Endothelial cell of umbilical vein (primary cell): ENCODE data around the gene H1-8. TPM values are rescaled to one million over a fixed set of nuclear protein-coding genes. Genes with fewer than 3 reads are reported as not detected.

Source experiments
- BruUV-seq: library from RNA; stranded (reverse); fragments of 400-500 nt; replicated peaks from 2 replicates; lab custom pipeline; 2021; lab: Mats Ljungman, UMichigan
- CTCF ChIA-PET: fragments of 300-600, 350-600 bp; sonication (Branson Sonifier 250); formaldehyde crosslinking; loops from one replicate; lab custom pipeline; 2021; ENCODE audit warnings: antibody characterized with exemption, inconsistent platforms; lab: Charles Lee
- POLR2A ChIA-PET: fragments of 300-600, 350-600 bp; sonication (Branson Sonifier 250); formaldehyde crosslinking; loops from one replicate; lab custom pipeline; 2021; ENCODE audit warnings: antibody characterized with exemption, inconsistent platforms; lab: Charles Lee
- DNase-seq: peaks from one replicate; pipeline ENCODE4 v3.0.0-alpha.2; 2011; ENCODE audit warnings: low read depth, low spot score
- FAIRE-seq: peaks from 2 replicates; lab custom pipeline; 2011; peaks lifted over from hg19 to GRCh38; lab: Jason Lieb, UNC
- H2AFZ ChIP-seq: 2 replicates; pipeline ENCODE4 v1.6.0; 2012; ENCODE audit warnings: low read depth, low read length, control low read depth, inconsistent platforms
- H3K27ac ChIP-seq: 2 replicates; pipeline ENCODE4 v1.5.1; 2011; ENCODE audit warnings: low read depth, mild to moderate bottlenecking, control low read depth, low read length, moderate library complexity; ENCODE audit not compliant: insufficient read depth
- H3K27me3 ChIP-seq, 2 experiments: 2 replicates each; pipeline versions ENCODE4 v1.6.0 to v1.6.1; 2011; ENCODE audit warnings: low read length in 2 of 2, mixed read lengths in 1 of 2; ENCODE audit not compliant: control insufficient read depth in 2 of 2, insufficient read depth in 2 of 2
- H3K36me3 ChIP-seq, 2 experiments: 2 replicates in 1 of 2; 3 replicates in 1 of 2; pipeline ENCODE4 v1.5.1; 2011; ENCODE audit warnings: low read length in 2 of 2, mild to moderate bottlenecking in 1 of 2, moderate library complexity in 1 of 2; ENCODE audit not compliant: control insufficient read depth in 2 of 2, insufficient read depth in 2 of 2; ENCODE audit errors: extremely low read depth in 1 of 2
- H3K4me1 ChIP-seq: 3 replicates; pipeline ENCODE4 v1.5.1; 2011; ENCODE audit warnings: mild to moderate bottlenecking, low read length; ENCODE audit not compliant: control insufficient read depth, insufficient read depth; ENCODE audit errors: extremely low read depth
- H3K4me2 ChIP-seq: 2 replicates; pipeline ENCODE4 v1.6.1; 2011; ENCODE audit warnings: low read length, control low read depth, mixed read lengths; ENCODE audit not compliant: insufficient read depth
- H3K4me3 ChIP-seq, 3 experiments: fragments of 200-600 bp in 1 of 3; sonication (generic), shearing (Covaris generic) in 1 of 3; replicated peaks in 1 of 3; 2 replicates each; pipeline ENCODE4 v1.5.1; 2011 to 2016; ENCODE audit warnings: control low read depth in 3 of 3, low read length in 3 of 3, mild to moderate bottlenecking in 2 of 3, inconsistent platforms in 1 of 3, low read depth in 1 of 3, moderate library complexity in 1 of 3; ENCODE audit not compliant: insufficient read depth in 1 of 3
- H3K79me2 ChIP-seq: 2 replicates; pipeline ENCODE4 v1.6.0; 2012; ENCODE audit warnings: low read length, inconsistent platforms; ENCODE audit not compliant: control insufficient read depth, insufficient read depth
- H3K9ac ChIP-seq: replicated peaks from 2 replicates; pipeline ENCODE3; 2011; ENCODE audit warnings: low read length, control low read depth; ENCODE audit not compliant: insufficient read depth; ENCODE audit errors: extremely low read depth
- H3K9me1 ChIP-seq: replicated peaks from 3 replicates; pipeline ENCODE4 v1.6.0; 2011; ENCODE audit warnings: mild to moderate bottlenecking, low read length; ENCODE audit not compliant: control insufficient read depth, insufficient read depth; ENCODE audit errors: extremely low read depth
- H3K9me3 ChIP-seq: replicated peaks from 2 replicates; pipeline ENCODE4 v1.5.1; 2012; ENCODE audit warnings: low read length, inconsistent platforms; ENCODE audit not compliant: control insufficient read depth, insufficient read depth
- H4K20me1 ChIP-seq: replicated peaks from 2 replicates; pipeline ENCODE3; 2011; ENCODE audit warnings: mild to moderate bottlenecking, low read length; ENCODE audit not compliant: control insufficient read depth, insufficient read depth; ENCODE audit errors: extremely low read depth
- EZH2 ChIP-seq: IDR thresholded peaks from 2 replicates; pipeline ENCODE4 v1.6.1; 2012; ENCODE audit warnings: borderline replicate concordance, low read depth, mild to moderate bottlenecking, moderate library complexity, low read length, inconsistent platforms; ENCODE audit not compliant: severe bottlenecking
- FOS ChIP-seq: IDR thresholded peaks from 2 replicates; pipeline ENCODE4 v1.6.1; 2011; ENCODE audit warnings: mild to moderate bottlenecking, low read length, moderate library complexity, borderline replicate concordance; ENCODE audit not compliant: insufficient read depth
- GATA2 ChIP-seq: IDR thresholded peaks from 2 replicates; pipeline ENCODE4 v1.7.0; 2011; ENCODE audit warnings: low read depth, mild to moderate bottlenecking, moderate library complexity, mixed read lengths, low read length; ENCODE audit not compliant: insufficient read length, insufficient read depth
- JUN ChIP-seq: IDR thresholded peaks from 2 replicates; pipeline ENCODE4 v1.6.1; 2011; ENCODE audit warnings: borderline replicate concordance, low read depth; ENCODE audit not compliant: insufficient read length, insufficient read depth
- MYC ChIP-seq: IDR thresholded peaks from one replicate; pipeline ENCODE4 v1.6.1; 2011; ENCODE audit warnings: mild to moderate bottlenecking, low read depth, low read length
- POLR2A ChIP-seq: IDR thresholded peaks from 2 replicates; pipeline ENCODE4 v1.6.1; 2012; ENCODE audit warnings: low read depth, mild to moderate bottlenecking, control low read depth, low read length
- POLR2AphosphoS5 ChIP-seq: IDR thresholded peaks from 2 replicates; pipeline ENCODE4 v1.6.1; 2012; ENCODE audit warnings: low read depth, mild to moderate bottlenecking, control low read depth, low read length, moderate library complexity; ENCODE audit not compliant: insufficient read depth
- dilution Hi-C: fragments of 300-500 bp; cut with MboI; formaldehyde crosslinking; loops from one replicate; pipeline ENCODE4 v1.15.0; 2019; ENCODE audit warnings: low sequenced_read_pairs; ENCODE audit not compliant: extremely low pct_ligation_motif_present
- intact Hi-C: fragments of 100-400 bp; cut with micrococcal nuclease; formaldehyde crosslinking; loops from one replicate; pipeline ENCODE4 v1.10.0; 2022
- polyA plus RNA-seq, 4 experiments: library from polyadenylated mRNA; depleted of rRNA in 3 of 4; stranded (reverse) in 3 of 4; unstranded in 1 of 4; fragments of >200 nt; gene quantifications; 2 replicates each; pipeline versions ENCODE4 v1.2.1 to v1.2.3, GENCODE V29; 2011 to 2012; ENCODE audit warnings: missing spikeins in 1 of 4
- total RNA-seq: library from RNA; stranded (reverse); gene quantifications from 2 replicates; pipeline ENCODE4 v1.2.3, GENCODE V29; 2021
- TF ChIP-seq, protein P1 (sequence below): IDR thresholded peaks from 2 replicates; pipeline ENCODE4 v1.6.1; 2011; ENCODE audit not compliant: insufficient read depth, insufficient read length
- TF ChIP-seq, protein P2 (sequence below), 2 donors: IDR thresholded peaks; 1 replicate in 1 of 2; 2 replicates in 1 of 2; pipeline ENCODE4 v1.5.1; 2011; ENCODE audit warnings: low read length in 2 of 2, mild to moderate bottlenecking in 2 of 2, moderate library complexity in 2 of 2, control low read depth in 1 of 2, inconsistent platforms in 1 of 2, low read depth in 1 of 2; ENCODE audit not compliant: insufficient read depth in 1 of 2; ENCODE audit errors: extremely low read depth in 1 of 2

The H1-8 gene
- total and polyA plus RNA-seq, 2 donors (not counting 3 experiments of a cell fraction or from before 2014, with no cell fraction given): not detected

DNA sequence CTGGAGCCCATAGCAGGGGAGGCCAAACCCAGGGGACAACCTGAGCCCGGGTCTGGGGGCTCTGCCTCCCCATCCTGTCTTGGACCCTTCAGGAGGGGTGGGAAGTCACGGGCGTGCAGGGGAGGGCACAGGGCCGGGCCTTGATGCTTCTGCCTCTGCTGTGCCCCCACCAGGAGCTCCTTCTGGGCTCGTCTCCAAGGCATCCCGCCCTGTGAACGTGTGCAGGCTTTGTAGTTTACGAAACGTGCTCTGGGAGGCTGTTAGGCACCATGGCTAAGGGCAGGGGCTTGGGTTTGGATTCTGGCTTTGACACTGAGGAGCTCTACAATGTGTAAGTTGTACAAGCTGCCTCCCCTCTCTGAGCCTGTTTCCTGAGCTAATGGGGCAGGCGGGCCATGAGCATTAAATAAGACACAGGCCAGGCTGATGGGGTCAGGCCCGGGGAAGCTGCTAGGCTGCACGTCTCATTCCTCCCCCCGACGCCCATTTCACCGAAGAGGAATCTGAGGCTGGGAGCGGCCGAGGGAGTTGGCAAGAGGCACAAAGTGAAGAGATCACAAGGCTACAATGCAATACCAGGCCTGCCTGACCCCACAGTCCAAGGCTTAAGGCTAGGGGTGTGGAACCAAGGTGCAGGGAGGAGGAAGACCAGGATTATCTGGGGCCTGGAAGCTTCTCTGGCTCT is 43.9 kb downstream of the H1-8 start:
- no peaks in the 10 kb centered on the region for H3K9me3 ChIP-seq
- POLR2A ChIA-PET: no interaction called here
- H3K4me1 ChIP-seq: peaks cover 25% of the 10 kb centered on the region
- intact Hi-C loops (no loop called here), dilution Hi-C loops (no loop called here)
- H3K27ac ChIP-seq: no peak overlapping the region
- no peak overlapping the region for H3K4me3 ChIP-seq
- BruUV-seq: no TSS peak
- TF ChIP-seq EZH2: no peak
- peak; percentile 6 for TF ChIP-seq POLR2AphosphoS5
- H3K79me2 ChIP-seq: peaks cover 76% of the 10 kb centered on the region
- H3K9me1 ChIP-seq: no peaks in the 10 kb centered on the region
- H2AFZ ChIP-seq: no peak overlapping the region
- H4K20me1 ChIP-seq: no peaks in the 10 kb centered on the region
- no peaks in the 10 kb centered on the region for H3K27me3 ChIP-seq
- no peak for FAIRE-seq
- H3K4me2 ChIP-seq: no peak overlapping the region
- no peak for DNase-seq
- H3K9ac ChIP-seq: no peak overlapping the region
- H3K36me3 ChIP-seq: peaks cover 30 to 57% of the 10 kb centered on the region in 2 experiments
- CTCF ChIA-PET: interaction anchor here (1.2 kb wide), 1 partner anchor 97 kb away, joined by 4 read pairs; no protein-coding TSS in a partner anchor

- Histone ChIP-seq H3K9me3 (no peaks in the 10 kb centered on the region), H3K4me1 (peaks cover 32% of the 10 kb centered on the region), H3K9me1 (no peaks in the 10 kb centered on the region), H4K20me1 (no peaks in the 10 kb centered on the region), H3K9ac (no peak overlapping the region), H3K4me2 (no peak overlapping the region), H3K27me3 (no peaks in the 10 kb centered on the region), H3K27ac (no peak overlapping the region), H3K4me3 (no peak overlapping the region), H2AFZ (no peak overlapping the region), H3K36me3 (peaks cover 25 to 51% of the 10 kb centered on the region in 2 experiments), H3K79me2 (peaks cover 84% of the 10 kb centered on the region)
- DNase-seq: no peak
- intact Hi-C loops (no loop called here), dilution Hi-C loops (no loop called here)
- TF ChIP-seq, protein P1, sequence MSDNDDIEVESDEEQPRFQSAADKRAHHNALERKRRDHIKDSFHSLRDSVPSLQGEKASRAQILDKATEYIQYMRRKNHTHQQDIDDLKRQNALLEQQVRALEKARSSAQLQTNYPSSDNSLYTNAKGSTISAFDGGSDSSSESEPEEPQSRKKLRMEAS: no peak
- no peak for TF ChIP-seq EZH2
- TF ChIP-seq POLR2AphosphoS5: no peak
- TF ChIP-seq GATA2: no peak
- no peak for TF ChIP-seq POLR2A
- no peak for TF ChIP-seq JUN
- TF ChIP-seq MYC: no peak
- TF ChIP-seq, protein P2, sequence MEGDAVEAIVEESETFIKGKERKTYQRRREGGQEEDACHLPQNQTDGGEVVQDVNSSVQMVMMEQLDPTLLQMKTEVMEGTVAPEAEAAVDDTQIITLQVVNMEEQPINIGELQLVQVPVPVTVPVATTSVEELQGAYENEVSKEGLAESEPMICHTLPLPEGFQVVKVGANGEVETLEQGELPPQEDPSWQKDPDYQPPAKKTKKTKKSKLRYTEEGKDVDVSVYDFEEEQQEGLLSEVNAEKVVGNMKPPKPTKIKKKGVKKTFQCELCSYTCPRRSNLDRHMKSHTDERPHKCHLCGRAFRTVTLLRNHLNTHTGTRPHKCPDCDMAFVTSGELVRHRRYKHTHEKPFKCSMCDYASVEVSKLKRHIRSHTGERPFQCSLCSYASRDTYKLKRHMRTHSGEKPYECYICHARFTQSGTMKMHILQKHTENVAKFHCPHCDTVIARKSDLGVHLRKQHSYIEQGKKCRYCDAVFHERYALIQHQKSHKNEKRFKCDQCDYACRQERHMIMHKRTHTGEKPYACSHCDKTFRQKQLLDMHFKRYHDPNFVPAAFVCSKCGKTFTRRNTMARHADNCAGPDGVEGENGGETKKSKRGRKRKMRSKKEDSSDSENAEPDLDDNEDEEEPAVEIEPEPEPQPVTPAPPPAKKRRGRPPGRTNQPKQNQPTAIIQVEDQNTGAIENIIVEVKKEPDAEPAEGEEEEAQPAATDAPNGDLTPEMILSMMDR (IDR thresholded peaks at IDR 0.05; ENCODE audit: extremely low read depth in 1 of 2, insufficient read depth in 1 of 2, low read depth in 1 of 2, low read length in 2 of 2): no peak
- no peak for TF ChIP-seq FOS
- FAIRE-seq: no peak
- ChIA-PET POLR2A (no interaction called here), CTCF (interaction anchor here (1.2 kb wide), 1 partner anchor 98 kb away, joined by 4 read pairs; no protein-coding TSS in a partner anchor)
- BruUV-seq: no TSS peak
Measured at GRCh38 chr3:129587566-129588210, 44.7 kb downstream of the H1-8 start.
